Lung (tissue), 12 donors: Measurements from ENCODE around the gene NDUFA7. TPM values are rescaled to one million over a fixed set of nuclear protein-coding genes. Genes with fewer than 3 reads are reported as not detected.

ENCODE experiments used
- ATAC-seq: fragments of 200-7000 bp; cut with Tn5 transposase; one replicate; pipeline ENCODE4 v1.9.1; 2020; ENCODE audit warnings: moderate number of reproducible peaks; ENCODE audit not compliant: insufficient read depth, low FRiP score
- DNase-seq, 3 donors: peaks; one replicate each; pipeline ENCODE4 v3.0.0-alpha.2; 2013 to 2017
- H3K27ac ChIP-seq, 2 donors: one replicate each; pipeline ENCODE4 v1.5.1; 2013; ENCODE audit warnings: mild to moderate bottlenecking in 2 of 2, moderate library complexity in 2 of 2, control low read depth in 1 of 2, inconsistent platforms in 1 of 2, low read depth in 1 of 2, low read length in 1 of 2
- H3K27me3 ChIP-seq, 3 donors: one replicate each; pipeline ENCODE4 v1.5.1; 2013; ENCODE audit warnings: low read length in 2 of 3; ENCODE audit not compliant: control insufficient read depth in 3 of 3, insufficient read depth in 3 of 3
- H3K36me3 ChIP-seq, 4 donors: one replicate each; pipeline ENCODE4 v1.5.1; 2013; ENCODE audit warnings: low read length in 4 of 4, mild to moderate bottlenecking in 1 of 4, moderate library complexity in 1 of 4; ENCODE audit not compliant: control insufficient read depth in 4 of 4, insufficient read depth in 4 of 4
- H3K4me1 ChIP-seq, 5 donors: one replicate each; pipeline ENCODE4 v1.5.1; 2013; ENCODE audit warnings: low read length in 5 of 5, mild to moderate bottlenecking in 2 of 5, moderate library complexity in 1 of 5; ENCODE audit not compliant: control insufficient read depth in 5 of 5, insufficient read depth in 5 of 5
- H3K4me3 ChIP-seq: one replicate; pipeline ENCODE4 v1.5.1; 2013; ENCODE audit warnings: mild to moderate bottlenecking, control low read depth, moderate library complexity
- H3K9ac ChIP-seq, 2 donors: one replicate each; pipeline ENCODE4 v1.5.1; 2013; ENCODE audit warnings: low read length in 2 of 2, control low read depth in 1 of 2; ENCODE audit not compliant: insufficient read depth in 1 of 2
- H3K9me3 ChIP-seq, 4 donors: one replicate each; pipeline ENCODE4 v1.5.1; 2013; ENCODE audit warnings: low read length in 3 of 4, mild to moderate bottlenecking in 1 of 4, moderate library complexity in 1 of 4; ENCODE audit not compliant: control insufficient read depth in 4 of 4, insufficient read depth in 3 of 4
- WGBS, 2 donors: extraction: QIAGEN DNeasy Blood & Tissue Kit; methylation state at CpG; one replicate each; pipeline ENCODE4 v1.1.7; 2013; 5-methylcytosine and 5-hydroxymethylcytosine counted together
- polyA plus RNA-seq, 2 donors: library from polyadenylated mRNA; stranded (reverse); fragments of 200-250 nt; gene quantifications; one replicate each; pipeline ENCODE4 v1.2.1, GENCODE V29; 2013
- total RNA-seq, 2 donors: library from RNA; depleted of rRNA in 1 of 2; stranded (reverse); fragments of >200 nt in 1 of 2; gene quantifications; one replicate each; pipeline ENCODE4 v1.2.1, GENCODE V29; 2014 to 2021
- TF ChIP-seq, protein P1 (sequence below): IDR thresholded peaks from 2 replicates; pipeline ENCODE4 v1.5.1; 2012; ENCODE audit warnings: mild to moderate bottlenecking; ENCODE audit errors: control extremely low read depth, extremely low read depth
- donor health status: control.
- donor health status: control.
- donor health status: Bipolar disorder and iron deficiency.
- donor health status: healthy.
- donor health status: DM: yes; HTN: yes; CAD: no.

NDUFA7 gene
- total and polyA plus RNA-seq, 4 donors: 10.6 to 239 (median 86.8) TPM

DNA sequence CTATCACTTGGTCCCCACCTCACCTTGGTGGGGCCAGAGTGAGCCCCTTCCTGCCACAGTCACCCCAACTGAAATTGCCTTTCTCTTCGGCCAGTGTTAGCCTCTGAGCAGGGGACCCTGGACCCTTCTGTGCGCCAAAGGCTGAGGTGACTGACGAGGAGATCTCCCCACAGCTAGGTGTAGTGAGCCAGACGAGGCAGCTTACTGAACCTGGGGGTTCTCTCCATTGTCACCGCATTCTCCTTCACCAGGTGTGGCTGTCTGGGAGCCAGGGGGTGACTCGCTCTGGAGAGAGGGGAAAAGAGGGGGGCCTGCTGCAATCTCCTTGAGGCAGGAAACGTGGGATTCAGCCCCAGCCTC, 1.4 kb upstream of the NDUFA7 start:
- ATAC-seq (no peak), DNase-seq (no peak)
- Histone ChIP-seq H3K27ac (peak overlapping the region in 1 of 2 donors; percentile 18), H3K27me3 (no peaks in the 10 kb centered on the region), H3K4me1 (peaks cover 5 to 21% (median 10%) of the 10 kb centered on the region in 5 donors), H3K36me3 (peaks cover 0 to 19% (median 14%) of the 10 kb centered on the region in 4 donors), H3K4me3 (peak overlapping the region; percentile 84), H3K9me3 (peaks cover 0 to 4% (median 1%) of the 10 kb centered on the region in 4 donors), H3K9ac (peak overlapping the region; percentile 89 to 93)
- 65 to 80% methylated on average over 7 of the region's 7 CpGs for WGBS, 2 donors
- TF ChIP-seq, protein P1, sequence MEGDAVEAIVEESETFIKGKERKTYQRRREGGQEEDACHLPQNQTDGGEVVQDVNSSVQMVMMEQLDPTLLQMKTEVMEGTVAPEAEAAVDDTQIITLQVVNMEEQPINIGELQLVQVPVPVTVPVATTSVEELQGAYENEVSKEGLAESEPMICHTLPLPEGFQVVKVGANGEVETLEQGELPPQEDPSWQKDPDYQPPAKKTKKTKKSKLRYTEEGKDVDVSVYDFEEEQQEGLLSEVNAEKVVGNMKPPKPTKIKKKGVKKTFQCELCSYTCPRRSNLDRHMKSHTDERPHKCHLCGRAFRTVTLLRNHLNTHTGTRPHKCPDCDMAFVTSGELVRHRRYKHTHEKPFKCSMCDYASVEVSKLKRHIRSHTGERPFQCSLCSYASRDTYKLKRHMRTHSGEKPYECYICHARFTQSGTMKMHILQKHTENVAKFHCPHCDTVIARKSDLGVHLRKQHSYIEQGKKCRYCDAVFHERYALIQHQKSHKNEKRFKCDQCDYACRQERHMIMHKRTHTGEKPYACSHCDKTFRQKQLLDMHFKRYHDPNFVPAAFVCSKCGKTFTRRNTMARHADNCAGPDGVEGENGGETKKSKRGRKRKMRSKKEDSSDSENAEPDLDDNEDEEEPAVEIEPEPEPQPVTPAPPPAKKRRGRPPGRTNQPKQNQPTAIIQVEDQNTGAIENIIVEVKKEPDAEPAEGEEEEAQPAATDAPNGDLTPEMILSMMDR: no peak

DNA sequence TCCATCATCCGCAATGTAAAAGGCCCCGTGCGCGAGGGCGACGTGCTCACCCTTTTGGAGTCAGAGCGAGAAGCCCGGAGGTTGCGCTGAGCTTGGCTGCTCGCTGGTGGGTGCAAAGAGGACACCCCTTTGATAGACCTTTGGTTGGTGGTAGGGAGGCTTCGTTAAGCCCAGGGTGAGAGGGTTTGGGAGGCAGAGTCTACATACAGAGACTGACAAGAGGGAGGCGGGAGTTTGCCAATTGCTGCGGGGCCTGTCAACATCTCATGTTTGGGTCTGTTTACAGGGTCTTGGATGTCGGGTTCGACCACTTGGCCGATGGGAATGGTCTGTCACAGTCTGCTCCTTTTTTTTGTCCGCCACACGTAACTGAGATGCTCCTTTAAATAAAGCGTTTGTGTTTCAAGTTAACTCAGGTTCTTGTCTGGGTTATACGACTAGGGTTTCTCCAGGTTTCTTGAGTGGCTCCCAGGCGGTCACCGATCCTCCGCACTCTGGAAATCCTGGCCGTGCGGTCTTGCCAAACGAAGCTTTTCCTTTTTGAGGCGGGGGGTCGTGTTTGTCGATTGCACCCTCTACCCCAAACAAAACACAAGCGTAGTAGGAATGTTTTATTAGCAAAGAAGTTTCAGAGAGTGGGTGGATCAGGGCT, 937 bp upstream of the NDUFA7 start:
- Histone ChIP-seq H3K9me3 (peaks cover 0 to 4% (median 1%) of the 10 kb centered on the region in 4 donors), H3K9ac (peak overlapping the region; percentile 89 to 93), H3K27ac (peak overlapping the region; percentile 89 to 91), H3K36me3 (peaks cover 0 to 18% (median 14%) of the 10 kb centered on the region in 4 donors), H3K4me3 (peak overlapping the region; percentile 84), H3K27me3 (no peaks in the 10 kb centered on the region), H3K4me1 (peaks cover 5 to 21% (median 11%) of the 10 kb centered on the region in 5 donors)
- 19 to 27% methylated on average over 29 to 30 of the region's 30 CpGs for WGBS, 2 donors
- ATAC-seq (no peak), DNase-seq (no peak)
- TF ChIP-seq, protein P1: no peak

DNA sequence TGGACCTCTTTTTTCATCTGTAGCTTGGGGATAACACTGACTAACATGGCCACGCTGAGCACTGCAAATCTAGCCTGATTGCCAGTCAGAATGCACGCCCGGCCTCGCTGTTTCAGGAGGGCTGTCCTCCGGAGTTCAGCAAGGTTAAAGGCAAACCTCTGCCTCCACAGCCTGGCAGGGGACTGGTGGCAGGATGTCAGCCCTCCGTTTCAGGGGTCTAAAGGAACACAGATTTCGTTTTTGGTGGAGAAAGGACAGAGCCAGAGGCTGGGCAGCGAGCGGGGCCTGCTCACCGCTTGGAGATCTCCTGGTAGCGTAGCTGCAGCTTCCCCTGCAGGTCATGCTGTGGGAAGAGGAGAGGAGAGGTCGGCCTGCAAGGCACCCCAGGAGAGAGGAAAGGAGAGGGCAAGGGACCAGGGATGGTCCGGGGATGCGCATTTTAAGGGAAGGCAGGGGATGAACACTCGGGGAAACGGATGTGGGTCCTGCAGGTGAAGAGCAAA, 560 bp downstream of the NDUFA7 start:
- WGBS, 2 donors: 4% methylated on average over 16 of the region's 16 CpGs
- ATAC-seq (no peak), DNase-seq (no peak)
- Histone ChIP-seq H3K27ac (peak overlapping the region; percentile 91 to 94), H3K4me3 (peak overlapping the region; percentile 54), H3K36me3 (peaks cover 3 to 23% (median 17%) of the 10 kb centered on the region in 4 donors), H3K9ac (peak overlapping the region; percentile 93 to 97), H3K4me1 (peaks cover 5 to 21% (median 12%) of the 10 kb centered on the region in 5 donors), H3K9me3 (no peaks in the 10 kb centered on the region), H3K27me3 (no peaks in the 10 kb centered on the region)
- TF ChIP-seq, protein P1: no peak
